ENCODE measurements around the gene COA3.

The COA3 gene, protein sequence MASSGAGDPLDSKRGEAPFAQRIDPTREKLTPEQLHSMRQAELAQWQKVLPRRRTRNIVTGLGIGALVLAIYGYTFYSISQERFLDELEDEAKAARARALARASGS

DNA sequence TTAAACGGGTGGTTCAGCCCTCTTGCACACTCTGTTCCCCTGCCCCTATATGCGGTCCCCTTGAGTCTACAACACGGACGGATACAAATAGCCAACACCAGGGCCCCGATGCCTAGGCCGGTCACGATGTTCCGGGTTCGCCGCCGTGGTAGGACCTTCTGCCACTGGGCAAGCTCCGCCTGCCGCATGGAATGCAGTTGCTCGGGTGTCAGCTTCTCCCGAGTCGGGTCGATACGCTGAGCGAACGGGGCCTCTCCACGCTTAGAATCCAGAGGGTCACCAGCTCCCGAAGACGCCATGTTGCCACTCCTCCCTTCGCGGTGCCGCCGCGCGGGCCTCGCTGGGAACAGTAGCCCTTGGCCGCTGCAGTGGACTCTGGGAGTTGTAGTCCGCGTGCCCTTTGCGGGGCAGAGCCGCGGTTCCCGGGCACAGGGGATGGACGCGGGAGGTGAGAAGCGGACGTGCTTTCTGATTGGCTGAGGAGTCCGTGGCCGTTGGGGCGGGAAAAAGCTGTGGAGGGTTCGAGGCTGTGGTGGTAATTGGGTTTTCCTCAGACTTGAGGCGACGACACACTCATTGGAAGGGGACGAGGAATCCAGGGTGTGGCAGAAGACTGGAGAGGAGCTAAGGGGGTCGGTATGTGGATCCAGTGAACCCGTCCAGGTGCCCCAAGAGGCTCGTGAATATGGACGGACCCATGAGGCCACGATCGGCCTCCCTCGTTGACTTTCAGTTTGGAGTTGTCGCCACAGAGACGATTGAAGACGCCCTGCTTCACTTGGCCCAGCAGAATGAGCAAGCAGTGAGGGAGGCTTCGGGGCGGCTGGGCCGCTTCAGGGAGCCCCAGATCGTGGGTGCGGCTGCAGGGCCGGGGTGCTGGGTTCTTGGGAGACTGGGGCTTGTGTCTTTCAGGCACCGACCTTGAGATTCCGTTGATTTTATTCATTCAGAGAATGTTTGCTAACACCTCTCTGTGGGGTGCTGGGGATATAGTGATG is at the start of gene COA3, which contains the start of gene CNTD1:
Gene COA3, minus strand, starts transcription at position 322 of the 998 bp plus-strand sequence. Its CDS starts 23 bp downstream, at position 299.
Gene CNTD1, plus strand, starts transcription at position 479 of the 998 bp plus-strand sequence. Its CDS starts 207 bp downstream, at position 686.
- DNase-seq (ENCODE audit: low read depth in 2 of 2), result peak; percentile 74 to 79

DNA sequence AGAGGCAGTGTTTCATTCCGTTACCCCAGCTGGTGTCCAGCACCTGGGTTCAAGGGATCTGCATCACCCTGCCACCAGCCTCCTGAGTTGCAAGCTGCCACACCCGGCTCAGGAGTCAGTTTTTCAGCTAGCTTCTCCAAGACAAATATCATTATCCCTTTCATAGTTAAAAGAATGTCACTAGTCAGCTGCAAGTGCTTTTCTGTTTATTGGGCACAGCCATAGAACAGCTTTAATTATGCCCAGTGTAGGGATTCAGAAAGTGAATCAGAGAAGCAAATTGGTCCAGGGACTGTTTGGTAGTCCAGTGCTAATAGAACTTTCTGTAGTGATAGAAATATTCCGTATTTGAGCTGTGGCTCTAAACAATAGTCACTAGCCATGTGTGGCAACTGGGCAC is 49.6 kb upstream of the COA3 start:
- no peak for DNase-seq (ENCODE audit: low read depth in 2 of 2)

DNA sequence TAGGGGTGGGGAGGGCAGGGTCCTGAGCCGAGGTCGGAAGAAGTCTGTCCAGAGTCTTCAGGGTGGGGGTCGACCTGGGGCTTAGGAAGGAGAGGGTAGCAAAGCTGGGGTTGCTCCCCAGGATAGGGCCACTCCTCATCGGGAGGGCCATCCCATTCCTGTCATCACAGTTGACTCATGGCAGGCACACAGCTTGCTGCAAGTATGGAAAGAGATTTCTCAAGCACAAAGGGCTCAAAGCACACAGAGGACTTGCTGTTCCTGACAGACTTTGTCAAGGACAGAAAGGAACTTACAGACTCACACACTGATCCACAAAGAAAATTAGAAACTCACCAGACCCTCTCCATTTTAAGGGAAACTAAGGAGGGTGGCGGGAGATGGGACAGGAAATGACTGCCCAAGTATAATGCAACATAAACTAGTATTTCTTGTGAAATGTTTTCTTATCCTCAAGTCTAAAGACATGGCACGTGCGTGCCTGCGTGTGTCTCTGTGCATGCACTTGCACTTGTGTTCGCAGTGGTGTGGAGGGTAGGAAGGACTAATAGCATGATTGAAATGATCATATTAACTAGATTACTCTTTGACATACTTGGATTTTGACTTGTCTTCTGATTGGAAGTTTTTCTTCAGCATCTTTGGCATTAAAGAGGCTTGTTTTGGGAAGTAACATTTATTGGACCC is 48.2 kb upstream of the COA3 start:
- no peak for DNase-seq (ENCODE audit: low read depth in 2 of 2)

DNA sequence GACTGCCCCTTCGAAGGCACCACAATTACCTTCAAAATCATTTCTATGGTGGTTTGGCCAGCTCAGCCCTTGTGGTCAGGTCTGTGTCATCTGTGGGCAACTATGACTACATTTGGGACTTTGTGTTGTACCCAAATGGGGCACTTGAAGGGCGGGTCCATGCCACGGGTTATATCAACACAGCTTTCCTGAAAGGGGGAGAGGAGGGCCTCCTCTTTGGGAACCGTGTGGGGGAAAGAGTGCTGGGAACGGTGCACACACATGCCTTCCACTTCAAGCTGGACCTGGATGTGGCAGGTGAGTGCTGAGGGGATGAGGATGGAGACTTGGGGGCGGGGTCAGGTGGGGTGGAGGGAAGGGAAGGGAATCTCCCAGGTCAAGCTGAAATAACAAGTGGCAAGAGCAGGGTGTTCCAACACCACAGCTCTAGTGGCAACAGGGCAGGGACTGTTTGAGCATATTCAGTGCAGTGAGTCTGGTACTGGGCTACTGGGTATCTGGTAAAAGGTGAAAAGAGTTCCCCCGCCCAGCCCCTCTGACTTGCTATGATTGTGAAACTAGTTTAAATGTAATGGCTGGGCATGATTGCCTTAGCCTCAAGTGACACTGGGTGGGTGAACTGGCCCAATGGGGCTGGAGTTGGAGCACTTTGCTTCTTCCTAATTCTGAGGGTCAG is 47.6 kb upstream of the COA3 start:
- peak; percentile 49 to 61 for DNase-seq (ENCODE audit: low read depth in 2 of 2)

DNA sequence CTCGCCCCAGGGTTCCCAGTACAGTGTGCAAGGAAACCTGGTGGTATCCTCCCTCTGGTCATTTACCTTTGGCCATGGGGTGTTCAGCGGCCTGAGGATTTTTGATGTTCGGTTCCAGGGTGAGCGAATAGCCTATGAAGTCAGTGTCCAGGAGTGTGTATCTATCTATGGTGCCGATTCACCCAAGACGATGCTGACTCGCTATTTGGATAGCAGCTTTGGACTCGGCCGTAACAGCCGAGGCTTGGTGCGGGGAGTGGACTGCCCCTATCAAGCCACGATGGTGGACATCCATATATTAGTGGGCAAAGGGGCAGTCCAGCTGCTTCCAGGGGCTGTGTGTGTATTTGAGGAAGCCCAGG is 47.0 kb upstream of the COA3 start:
- no peak for DNase-seq (ENCODE audit: low read depth in 2 of 2)

DNA sequence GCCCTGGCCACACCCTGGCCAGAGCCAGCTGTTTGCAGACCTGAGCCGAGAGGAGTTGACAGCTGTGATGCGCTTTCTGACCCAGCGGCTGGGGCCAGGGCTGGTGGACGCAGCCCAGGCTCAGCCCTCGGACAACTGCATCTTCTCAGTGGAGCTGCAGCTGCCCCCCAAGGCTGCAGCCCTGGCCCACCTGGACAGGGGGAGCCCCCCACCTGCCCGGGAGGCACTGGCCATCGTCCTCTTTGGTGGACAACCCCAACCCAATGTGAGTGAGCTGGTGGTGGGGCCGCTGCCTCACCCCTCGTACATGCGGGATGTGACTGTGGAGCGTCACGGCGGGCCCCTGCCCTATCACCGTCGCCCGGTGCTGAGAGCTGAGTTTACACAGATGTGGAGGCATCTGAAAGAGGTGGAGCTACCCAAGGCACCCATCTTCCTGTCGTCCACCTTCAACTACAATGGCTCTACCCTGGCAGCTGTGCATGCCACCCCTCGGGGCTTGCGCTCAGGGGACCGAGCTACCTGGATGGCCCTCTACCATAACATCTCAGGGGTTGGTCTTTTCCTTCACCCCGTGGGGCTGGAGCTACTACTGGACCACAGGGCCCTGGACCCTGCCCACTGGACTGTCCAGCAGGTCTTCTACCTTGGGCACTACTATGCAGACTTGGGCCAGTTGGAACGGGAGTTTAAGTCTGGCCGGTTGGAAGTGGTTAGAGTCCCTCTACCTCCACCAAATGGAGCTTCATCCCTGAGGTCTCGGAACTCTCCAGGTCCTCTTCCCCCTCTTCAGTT is 46.5 kb upstream of the COA3 start:
- DNase-seq (ENCODE audit: low read depth in 2 of 2), result no peak

DNA sequence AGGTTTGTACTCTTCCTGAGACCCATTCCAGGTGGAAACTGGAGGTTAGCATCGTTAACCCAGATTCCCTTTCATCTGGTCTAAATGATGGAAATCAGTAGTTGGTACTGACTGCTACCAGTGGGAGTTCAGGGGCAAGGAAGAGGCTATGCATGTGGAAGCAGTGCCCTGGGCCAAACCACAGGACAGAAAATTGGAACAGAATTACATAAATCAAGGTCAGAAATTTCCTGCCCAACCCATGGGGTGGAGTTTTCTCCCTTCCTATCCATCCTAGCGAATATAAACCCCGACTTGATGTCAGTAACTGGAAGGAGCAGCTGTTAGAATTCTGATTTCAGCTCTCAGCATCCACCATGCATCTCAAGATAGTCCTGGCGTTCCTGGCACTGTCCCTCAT is 45.8 kb upstream of the COA3 start, which contains the start of gene AOC2:
Gene AOC2, plus strand, starts transcription at position 310 of the 400 bp plus-strand sequence. Its CDS starts 47 bp downstream, at position 357.
- no peak for DNase-seq (ENCODE audit: low read depth in 2 of 2)

DNA sequence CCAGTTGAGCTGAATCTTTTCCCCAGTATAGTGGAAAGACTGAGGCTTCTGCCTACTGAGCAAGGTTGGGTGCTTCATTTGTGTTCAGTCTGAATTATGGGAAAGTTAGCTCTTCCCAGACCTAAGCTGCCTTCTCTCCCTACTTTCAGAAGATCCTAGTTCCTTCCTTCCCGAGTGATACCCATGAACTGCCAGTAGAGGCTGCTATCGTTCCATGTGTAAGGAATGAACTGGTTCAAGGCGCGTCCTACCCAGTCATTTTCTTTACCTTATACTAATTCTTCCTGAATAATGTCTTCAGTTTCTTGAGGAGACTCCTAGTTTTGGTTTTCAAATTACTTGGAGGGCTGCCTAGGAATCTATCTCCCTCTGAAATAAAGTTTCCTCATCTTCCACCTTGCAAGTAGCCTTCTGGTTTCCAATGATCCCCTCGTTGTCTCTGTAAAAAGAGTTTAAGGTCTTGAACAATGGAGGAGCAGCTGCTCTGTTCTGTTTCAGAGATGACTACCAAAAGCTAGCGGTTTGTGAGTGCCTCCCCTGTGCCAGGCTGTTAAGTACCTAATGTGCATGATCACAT is 44.9 kb upstream of the COA3 start:
- no peak for DNase-seq (ENCODE audit: low read depth in 2 of 2)

DNA sequence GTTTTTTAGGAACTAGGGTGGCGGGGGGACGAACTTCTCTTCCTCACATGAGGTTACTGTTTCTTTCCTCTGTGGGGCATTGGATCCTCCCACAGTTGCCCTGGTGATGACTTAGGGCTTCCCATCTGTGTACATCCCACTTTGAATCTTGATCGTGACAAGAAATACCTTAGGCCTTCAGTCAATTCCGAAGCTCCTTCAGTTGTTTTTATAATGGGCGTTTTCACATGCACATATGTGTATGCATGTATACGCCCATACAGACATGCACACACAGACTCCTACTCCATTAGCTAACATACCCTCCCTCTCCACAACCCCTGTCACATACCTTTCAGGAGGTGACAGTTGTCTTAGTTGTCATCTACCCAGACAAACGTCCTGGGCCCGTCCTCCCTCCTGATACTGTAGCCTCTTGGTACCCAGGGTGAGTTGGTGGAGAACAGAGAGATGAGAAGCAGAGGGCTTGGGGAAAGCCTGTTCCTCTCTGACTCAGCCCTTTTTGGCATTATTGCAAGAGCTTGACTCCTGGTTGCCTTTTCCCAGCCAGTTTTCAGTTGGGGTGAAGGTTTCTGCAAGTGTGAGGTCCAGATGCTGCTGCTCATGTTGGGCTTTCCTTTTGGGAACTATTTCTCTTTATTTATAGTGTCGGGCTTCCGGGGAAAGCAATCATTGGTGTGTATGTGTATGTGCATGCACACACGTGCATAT is 43.6 kb upstream of the COA3 start:
- no peak for DNase-seq (ENCODE audit: low read depth in 2 of 2)

DNA sequence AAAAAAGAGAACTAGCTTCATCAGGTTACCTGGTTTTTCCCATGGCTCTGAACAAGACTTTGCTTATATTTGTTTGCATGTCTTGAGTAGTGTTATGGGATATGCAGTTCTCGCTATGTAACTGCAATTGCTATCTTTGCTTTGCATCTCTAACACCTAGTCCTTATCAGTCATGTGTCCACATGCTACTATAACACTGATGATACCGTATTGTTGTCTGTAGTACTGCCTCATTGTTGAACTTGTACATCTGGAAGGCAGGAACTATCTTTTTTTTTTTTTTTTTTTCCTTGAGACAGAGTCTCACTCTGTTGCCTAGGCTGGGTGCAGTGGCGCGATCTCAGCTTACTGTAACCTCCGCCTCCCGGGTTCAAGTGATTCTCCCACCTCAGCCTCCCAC is 37.2 kb upstream of the COA3 start:
- DNase-seq (ENCODE audit: low read depth in 2 of 2), result no peak

DNA sequence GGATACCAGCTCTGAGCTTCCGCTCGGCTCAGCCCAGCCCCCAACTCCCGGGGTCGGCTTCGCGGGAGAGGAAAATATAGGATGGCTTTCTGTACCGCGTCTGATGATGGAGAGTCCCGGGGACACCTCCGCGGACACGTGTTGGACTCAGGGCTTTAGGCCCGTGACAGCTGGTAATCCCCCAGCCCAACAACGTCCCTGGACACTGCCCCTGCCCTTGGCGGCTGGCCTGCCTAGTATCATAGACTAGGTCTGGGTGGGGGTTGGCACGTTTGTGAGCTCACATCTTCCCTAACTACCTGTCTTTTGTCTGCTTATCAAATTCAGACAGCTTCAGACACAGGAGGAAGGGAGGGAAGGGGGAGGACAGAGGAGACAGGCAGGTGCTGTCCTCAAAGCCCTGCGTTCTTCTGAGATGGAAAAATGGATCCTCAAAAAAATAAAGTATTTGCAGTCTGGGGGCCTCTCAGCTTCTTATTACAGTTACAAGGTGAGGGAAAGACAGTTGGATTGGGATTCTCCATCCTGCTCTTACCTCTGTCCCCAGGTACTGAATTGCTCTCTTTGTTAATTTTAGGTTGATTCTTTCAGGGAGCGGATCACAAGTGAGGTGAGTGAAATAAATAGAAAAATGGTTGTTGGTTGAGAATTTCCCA is 35.4 kb upstream of the COA3 start:
- DNase-seq (ENCODE audit: low read depth in 2 of 2), result no peak

DNA sequence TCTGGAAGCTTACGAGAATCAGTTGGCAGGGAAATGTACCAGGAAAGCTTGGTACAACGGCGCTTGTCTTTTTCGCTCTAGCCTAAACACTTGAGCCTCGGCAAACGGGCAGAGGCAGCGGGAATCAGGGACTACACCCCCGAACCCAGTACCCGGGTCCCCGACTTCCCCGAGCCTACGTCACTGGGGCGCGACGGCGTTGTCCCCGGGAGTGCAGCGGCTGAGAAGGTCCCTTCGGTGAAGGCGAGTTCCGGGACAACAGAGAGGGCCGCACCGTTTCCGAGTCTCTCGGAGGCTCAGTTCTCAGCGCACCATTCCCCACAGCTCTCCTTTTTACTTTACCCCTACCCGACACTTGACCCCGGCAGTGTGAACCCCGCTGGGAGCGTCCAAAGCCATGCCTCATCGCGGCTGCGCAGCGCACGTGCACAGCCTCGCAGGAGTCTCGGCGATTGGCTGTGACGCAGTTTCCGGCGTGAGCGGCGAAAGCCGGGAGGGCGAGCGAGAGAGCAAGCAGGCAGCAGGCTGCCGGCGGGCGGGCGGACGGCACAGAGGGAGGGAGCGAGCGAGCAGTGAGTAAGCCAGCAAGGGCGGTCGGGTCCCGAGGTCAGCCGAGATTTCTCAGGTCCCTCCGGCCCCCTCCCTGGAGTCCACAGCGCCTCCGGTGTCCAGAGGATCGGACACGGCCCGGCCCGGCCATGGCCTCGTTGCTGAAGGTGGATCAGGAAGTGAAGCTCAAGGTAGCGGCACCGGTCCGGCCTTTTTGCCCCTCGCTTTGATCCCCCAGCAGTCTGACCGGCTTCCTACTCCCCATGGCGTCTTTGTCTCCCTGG is 34.6 kb upstream of the COA3 start, which contains the start of gene PSME3:
Gene PSME3, plus strand, starts transcription at position 464 of the 833 bp plus-strand sequence. Its CDS starts 235 bp downstream, at position 699.
- peak; percentile 85 to 88 for DNase-seq (ENCODE audit: low read depth in 2 of 2)

DNA sequence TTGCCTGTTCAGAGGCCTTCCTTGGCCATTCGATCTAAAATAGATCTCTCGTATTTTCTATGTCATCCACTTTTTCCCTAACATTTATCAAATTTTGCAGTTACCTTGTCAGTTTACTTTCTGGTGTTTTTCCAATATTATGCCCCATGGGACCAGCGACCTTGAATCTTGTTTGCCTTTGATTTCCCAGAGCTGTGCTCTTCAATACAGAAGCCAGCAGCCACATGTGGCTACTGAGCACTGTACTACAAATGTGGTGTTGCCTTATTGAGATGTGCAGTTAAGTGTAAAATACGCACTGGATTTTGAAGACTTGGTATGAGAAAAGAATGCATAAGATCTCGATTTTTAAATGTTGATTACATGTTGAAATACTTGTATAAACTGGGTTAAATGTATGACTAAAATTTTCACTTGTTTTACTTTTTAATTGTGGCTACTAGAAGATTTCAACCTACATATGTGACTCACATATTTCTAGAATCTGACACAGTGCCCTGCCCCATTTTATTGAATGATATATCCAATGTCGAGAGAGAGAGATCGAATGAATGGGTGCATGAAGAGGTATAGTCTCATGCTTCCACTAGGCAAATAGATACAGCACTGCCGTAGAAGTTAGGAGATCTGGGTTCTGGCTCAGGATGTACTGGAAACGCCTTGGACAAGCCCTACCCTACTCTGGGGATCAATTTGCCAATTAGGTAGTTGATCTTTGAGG is 33.9 kb upstream of the COA3 start:
- no peak for DNase-seq (ENCODE audit: low read depth in 2 of 2)

DNA sequence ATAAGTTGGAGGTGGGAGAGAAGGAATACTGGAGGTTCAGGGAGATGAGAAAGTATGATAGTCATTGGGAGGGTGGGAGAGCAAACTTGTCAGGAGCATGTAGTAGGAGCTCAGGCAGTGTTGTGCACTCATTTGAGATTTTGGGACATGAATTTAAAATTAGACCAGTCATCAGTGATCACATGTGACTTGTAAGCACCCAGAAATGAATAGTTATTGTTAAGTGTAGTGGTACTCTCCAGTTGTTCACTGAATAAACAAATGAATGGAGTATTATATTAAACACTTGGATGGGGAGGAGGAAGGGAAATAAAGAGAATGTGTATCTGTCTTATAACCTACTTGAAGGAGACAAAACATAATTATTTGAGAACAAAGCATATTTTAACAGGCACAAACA is 32.5 kb upstream of the COA3 start:
- no peak for DNase-seq (ENCODE audit: low read depth in 2 of 2)

DNA sequence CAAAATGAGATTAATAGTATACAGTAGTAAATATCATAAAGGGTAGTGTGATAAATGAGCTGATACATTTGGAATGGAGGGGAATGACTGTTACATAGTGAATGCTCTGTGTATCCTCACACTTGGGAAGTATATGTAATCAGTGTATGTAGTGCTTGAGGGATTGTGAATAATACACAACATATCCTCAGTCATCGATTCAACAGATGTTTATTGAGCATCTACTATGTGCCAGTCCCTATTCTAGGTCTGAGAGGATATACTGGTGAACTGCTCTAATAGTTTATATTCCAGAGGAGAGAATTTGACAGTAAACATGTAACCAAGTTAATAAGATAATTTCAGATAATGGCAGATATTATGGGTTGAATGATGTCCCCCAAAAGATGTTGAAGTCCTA is 29.0 kb upstream of the COA3 start:
- DNase-seq (ENCODE audit: low read depth in 2 of 2), result no peak

DNA sequence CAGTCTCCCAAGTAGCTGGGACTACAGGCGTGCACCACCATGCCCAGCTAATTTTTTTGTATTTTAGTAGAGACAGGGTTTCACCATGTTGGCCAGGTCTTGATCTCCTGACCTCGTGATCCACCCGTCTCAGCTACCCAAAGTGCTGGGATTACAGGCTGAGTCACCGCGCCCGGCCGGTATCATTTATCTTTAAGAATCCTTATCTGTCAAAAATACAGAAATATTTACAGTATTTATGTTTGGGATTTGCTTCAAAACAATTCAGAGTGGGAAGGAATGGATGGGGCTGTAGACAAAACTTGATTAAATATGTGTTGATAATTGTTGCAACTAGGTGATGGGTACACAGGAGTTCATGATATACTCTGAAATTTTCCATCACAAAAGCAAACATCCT is 22.7 kb upstream of the COA3 start:
- no peak for DNase-seq (ENCODE audit: low read depth in 2 of 2)

DNA sequence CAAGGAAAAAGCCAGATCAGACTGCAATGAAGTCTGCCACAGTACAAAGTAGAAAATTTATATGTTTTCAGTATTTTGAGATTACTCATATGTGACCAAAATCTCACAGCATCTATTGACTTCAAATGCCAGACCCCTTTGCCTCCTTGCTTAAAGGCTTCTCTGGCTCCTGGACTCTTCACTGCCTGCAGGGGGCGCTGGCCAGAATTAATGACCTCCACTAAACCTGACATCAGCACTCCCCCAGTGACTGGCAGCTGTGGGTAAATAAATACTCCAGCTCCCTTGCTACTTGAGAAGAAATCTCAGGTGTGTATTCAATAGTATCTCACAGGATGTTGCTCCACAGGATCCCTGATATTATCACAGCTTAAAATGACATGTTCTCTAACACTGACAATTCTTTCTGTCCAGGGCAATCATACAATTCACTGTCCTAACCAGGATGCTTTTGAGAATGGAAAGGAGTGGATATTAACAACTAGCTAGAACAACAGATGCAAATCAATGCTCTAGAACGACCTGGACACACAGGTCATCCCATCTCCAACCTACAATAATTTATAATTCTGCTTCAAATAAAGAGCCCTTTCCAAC is 21.5 kb upstream of the COA3 start:
- DNase-seq (ENCODE audit: low read depth in 2 of 2), result peak; percentile 44 to 47

All from stimulated activated CD8-positive, alpha-beta memory T cell treated with anti-CD3 and anti-CD28 coated beads, Interleukin-15, amount 100 ng/mL, for 48 hours (primary cell).